ENCODE measurements around the gene CALN1.

CALN1 gene

DNA sequence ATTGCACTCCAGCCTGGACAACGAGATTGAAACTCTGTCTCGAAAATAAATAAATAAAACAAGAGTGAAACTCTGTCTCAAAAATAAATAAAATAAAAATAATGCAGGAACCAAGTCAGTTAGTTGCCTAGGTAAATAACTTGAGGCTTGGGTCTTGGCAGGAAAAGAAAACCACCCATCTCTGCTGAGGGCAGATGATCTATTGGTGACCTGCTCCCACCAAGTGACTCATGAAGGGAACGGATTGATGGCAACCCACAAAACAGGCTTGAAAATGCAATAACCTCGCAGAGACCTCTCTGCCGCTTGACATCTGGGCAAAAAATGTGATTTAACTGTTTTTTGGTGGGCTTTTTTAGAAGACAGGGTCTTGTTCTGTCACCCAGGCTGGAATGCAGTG lies 86.6 kb downstream of the CALN1 start:
- DNase-seq (ENCODE audit: low read depth) = no peak

- DNase-seq (ENCODE audit: low read depth) = no peak
Measured at GRCh38 chr7:72321637-72322036, 90.5 kb downstream of the CALN1 start.

GRCh38 chr7:72321081-72321480 lies 91.1 kb downstream of the CALN1 start:
- DNase-seq (ENCODE audit: low read depth) = no peak

GRCh38 chr7:72317341-72317740 lies 94.8 kb downstream of the CALN1 start:
- DNase-seq (ENCODE audit: low read depth) = no peak

- DNase-seq (ENCODE audit: low read depth) = no peak
Measured at GRCh38 chr7:72316148-72316547, 96.0 kb downstream of the CALN1 start.

DNA sequence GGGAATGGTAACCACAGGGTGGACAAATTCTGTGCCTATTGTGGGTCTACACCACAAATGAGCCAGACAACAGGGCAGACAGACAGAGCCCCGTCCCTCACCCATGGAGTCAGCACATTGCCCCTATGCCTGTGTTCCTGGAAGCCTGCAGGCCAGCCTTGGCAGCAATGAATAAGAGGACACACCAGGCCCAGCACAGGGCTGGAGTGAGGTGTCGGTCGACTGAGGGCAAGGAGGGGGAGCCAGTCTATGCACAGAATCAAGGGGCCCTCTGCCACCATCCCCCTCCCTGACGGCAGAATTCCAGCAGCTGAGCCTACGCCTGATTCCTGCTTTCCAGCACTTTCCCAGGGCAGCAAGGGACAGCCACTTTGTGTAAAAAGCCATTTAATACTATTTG lies 98.2 kb downstream of the CALN1 start:
- no peak for DNase-seq (ENCODE audit: low read depth)

DNA sequence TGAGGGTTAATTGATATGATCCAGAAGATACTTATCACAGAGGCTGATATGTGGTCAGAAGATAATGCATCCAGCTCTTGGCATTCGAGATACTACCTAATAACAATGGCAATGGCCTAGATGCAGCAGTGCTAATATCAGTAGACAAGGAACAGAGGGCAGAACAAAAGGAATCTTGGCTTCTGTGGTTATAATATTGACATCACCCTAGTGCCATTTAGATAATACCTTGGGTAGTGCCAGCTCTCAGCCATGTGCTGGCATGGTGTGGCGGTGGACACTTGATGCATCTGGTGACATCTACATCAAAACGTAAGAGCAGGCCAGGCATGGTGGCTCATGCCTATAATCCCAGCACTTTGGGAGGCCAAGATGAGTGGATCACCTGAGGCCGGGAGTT lies 101.8 kb downstream of the CALN1 start:
- DNase-seq (ENCODE audit: low read depth) = no peak

GRCh38 chr7:72309476-72309875 lies 102.7 kb downstream of the CALN1 start:
- no peak for DNase-seq (ENCODE audit: low read depth)

DNA sequence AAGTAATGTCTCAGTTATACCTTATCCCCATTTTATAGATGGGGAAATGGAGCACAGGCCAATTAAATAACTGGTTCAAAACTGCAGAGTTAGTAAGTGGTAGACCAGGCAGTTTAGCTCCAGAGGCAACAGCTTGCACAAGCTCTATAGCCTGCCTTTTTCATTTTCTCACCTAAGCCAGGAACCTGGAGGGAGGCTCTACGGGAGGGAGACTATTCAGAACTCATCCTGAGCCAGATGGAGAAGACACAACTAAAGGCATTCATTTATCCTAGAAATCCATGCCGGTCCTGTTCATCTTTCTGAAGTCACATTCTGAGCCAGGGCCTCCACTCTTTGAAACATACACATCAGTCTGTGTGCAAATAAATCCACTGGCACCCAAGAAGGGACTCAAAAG lies 103.2 kb downstream of the CALN1 start:
- DNase-seq (ENCODE audit: low read depth) = no peak

GRCh38 chr7:72307566-72307965 lies 104.6 kb downstream of the CALN1 start:
- no peak for DNase-seq (ENCODE audit: low read depth)

- DNase-seq (ENCODE audit: low read depth) = no peak
Measured at GRCh38 chr7:72298912-72299311, 113.2 kb downstream of the CALN1 start.

GRCh38 chr7:72298091-72298490 lies 114.0 kb downstream of the CALN1 start:
- DNase-seq (ENCODE audit: low read depth) = no peak

DNA sequence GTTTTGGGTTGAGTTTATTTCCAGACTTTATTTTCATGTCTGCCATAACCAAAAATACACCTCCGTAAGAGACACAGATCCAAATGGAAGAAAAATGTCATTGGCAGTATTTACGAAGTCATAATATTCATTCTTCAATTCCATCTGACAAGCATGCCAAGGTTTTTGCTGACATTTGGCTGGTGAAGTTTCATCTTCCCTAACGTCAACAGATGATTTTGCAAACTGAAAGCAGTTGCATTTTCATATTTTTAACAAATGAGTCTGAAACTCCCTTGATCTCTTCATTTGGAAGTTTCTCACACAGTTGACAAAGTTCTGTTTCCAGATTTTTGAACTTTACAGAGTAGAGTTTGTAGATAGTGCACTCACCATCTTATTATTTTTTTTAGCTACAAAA lies 114.5 kb downstream of the CALN1 start:
- DNase-seq (ENCODE audit: low read depth) = no peak

DNA sequence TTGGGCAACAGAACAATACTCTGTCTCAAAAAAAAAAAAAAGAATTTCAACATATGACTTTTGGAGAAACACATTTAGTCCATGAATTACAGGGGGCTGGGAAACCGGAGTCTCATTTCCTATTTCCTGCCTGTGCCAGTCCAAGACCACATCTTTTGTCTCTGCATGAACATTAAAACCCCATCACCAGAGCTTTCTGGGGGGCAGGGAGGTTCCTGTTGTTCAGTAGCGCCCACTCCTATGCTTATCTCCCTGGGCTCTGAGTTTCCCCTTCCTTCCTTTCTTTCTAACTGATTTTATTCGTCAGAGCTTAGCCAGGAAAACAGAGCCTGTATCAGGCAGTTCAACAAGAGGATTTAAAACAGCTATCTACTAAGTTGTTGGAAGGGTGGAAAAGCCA lies 119.3 kb downstream of the CALN1 start:
- no peak for DNase-seq (ENCODE audit: low read depth)

DNA sequence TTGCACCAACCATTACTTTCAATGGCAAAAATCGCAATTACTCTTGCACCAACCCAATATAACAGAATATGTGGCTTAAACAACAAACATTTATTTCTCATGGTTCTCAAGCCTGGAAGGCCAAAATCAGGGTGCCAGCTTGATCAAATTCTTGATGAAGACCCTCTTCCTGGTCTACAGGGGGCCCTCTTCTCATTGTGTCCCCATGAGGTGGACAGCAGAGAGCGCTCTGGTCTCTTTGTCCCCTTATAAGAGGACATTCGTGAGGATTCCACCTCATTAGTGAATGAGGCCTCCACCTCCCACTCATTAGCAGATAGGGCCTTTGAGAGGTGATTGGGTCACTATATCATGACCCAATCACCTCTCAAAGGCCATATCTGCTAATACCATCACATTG lies 120.0 kb downstream of the CALN1 start:
- DNase-seq (ENCODE audit: low read depth) = no peak

- DNase-seq (ENCODE audit: low read depth) = no peak
Measured at GRCh38 chr7:72286519-72286918, 125.6 kb downstream of the CALN1 start.

DNA sequence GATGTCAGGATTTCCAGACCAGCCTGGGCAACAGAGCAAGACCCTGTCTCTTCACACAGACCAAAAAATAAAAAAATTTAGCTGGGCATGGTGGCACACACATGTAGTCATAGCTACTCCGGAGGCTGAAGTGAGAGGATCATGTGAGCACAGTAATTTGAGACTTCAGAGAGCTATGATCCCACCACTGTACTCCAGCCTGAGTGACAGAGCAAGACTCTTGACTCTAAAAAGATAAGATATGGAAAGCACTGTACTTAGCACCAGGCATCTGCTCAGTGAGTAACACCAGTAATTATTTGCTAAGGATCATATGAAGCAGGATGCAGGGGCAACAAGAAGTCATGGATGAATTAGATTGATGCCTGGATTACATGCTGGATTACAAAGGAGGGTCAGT lies 128.8 kb downstream of the CALN1 start:
- DNase-seq (ENCODE audit: low read depth) = no peak

DNA sequence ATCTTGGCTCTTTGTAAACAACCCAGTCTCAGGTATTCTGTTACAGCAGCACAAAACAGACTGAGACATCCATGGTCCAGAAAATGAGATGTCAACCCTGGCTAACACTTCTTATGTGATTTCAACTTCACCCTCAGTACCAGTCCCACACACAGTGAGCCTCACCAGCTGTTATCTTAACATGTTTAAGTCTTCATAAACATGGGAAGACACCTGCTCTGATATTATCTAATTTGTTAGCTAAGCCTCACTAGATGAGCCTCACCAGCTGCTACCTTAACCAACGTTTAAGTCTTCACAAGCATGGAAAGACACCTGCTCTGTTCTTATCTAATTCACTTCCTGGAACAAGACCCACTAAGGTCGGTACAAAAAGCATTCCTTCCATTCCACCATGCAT lies 130.8 kb downstream of the CALN1 start:
- DNase-seq (ENCODE audit: low read depth) = no peak

DNA sequence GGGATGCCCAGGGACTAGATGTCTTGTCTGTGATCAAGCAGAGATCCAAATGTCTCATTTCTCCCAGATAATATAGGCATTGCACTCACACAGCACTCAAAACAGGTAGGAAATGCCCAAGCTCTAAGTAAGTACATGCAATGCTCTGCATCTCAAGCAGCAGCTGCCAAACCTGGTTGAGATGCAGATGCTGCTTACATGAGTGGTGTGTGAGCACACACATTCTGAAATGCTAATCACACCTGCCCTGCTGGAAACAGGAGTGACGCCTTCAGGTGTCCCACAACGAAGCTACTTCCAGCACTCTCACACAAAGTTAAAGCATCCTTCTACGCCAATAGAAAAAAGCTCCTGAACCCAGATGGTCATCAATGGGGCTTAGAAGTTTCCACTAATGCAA lies 132.9 kb downstream of the CALN1 start:
- no peak for DNase-seq (ENCODE audit: low read depth)

- DNase-seq (ENCODE audit: low read depth) = no peak
Measured at GRCh38 chr7:72278550-72278949, 133.6 kb downstream of the CALN1 start.

DNA sequence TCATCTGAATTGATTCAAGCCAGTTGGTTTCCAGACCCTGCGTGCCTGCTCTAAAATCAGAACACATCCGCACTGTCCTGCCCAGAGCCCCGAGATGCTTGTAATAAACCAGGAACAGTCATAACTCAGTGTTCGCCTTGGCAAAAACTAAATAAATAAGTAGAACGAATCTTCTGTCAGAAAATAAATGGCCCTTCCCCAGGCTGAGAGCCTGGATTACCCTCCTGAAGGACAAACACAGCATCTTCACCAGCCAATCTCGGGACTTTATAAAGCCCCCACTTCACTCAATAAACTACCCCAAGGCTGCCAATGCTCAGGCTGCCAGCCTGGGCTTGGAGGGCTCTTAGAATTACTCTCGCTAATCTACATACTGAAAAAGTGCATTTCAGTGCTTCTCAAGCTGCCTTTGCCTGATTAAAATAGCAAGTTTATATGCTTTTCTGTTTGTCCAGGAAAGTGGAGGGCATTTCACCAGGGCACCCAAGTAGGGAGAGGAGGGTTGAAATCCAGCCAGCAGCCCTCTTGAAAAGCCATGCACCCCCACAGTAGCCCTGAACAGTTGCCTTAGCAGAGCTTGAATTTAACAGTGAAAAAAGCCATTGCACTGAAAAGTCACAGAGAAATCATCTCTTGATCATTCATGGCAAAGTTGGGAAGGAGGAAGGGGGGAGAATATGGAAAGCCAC lies 136.6 kb downstream of the CALN1 start:
- no peak for DNase-seq (ENCODE audit: low read depth)

DNA sequence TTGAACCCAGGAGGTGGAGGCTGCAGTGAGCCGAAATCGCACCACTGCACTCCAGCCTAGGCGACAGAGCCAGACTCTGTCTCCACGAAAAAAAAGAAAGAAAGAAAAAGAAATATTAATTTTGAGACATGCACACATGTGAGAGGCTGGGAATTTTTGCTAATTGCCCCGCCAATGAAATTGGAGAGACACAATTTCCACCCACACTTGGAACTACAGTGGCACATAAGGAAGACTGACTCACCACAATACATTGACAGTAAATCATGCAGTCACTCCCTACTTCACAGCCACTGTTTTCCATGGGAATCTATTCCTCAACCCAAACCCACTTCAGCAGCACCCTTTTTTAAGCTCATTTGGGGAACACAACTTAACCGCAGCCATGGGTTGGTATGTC lies 139.7 kb downstream of the CALN1 start:
- DNase-seq (ENCODE audit: low read depth) = no peak

DNA sequence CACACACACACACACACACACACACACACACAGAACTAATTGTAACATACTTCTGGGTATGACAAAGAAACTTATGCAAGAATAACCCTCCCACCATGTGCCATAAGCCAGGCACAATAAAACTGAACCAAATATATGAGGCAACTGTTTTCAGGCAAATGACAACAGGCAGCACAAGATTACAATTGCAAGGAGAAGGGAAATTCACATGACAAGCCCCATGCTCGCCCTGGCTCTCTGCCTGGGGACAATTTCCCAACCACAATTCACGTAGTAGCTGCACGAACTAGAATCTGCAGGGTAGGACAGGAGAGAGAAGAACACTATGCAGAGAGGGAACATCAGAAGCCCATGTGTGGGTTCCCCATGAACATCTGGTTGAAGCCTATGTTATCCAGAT lies 143.3 kb downstream of the CALN1 start:
- no peak for DNase-seq (ENCODE audit: low read depth)

DNA sequence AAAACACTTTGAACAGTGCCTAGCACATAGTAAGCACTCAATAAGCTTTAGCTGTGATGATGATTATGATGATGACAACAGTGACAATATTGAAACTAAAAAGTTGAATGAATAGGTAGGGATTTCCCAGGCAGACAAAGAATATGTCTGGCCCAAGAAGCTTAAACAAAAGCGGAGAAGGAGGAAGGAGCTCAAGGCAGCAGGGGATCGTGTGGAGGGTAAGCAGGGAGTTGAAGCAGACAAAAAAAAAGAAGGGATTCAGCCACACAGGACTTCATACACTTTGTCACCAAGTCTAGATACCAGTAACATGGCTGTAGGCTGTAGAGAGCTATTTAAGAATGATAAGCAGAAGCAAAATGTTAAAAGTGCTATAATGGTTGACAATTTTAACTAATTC lies 144.0 kb downstream of the CALN1 start:
- no peak for DNase-seq (ENCODE audit: low read depth)

- no peak for DNase-seq (ENCODE audit: low read depth)
Measured at GRCh38 chr7:72267291-72267800, 144.8 kb downstream of the CALN1 start.
